ENCODE data around the gene HPCAL4. TPM values are rescaled to one million over a fixed set of nuclear protein-coding genes. Genes with fewer than 3 reads are reported as not detected.

Gene HPCAL4
- total and polyA plus RNA-seq, 2 experiments from 2014 or later: 0.08 to 1.2 TPM

DNA sequence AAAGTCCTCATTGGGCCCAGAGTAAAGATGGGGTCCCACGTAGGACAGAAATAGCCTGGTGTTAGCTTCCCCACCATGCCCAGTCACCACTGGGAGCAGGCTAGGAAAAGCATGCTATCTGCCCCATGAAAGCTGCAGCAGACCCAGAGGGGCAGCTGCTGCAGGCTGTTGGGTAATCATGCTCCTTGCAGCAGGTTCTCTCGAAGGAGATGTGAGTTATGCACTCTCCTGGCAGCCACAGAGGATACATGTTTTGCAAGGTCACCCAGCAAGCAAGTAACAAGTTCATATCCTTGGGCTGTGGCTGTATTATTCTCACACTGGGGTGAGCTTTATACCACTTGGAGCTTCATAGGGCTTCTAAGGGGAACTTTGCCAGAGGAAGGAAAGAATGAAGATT lies 42.7 kb downstream of the HPCAL4 start:
- peaks cover 30% of the 10 kb centered on the region for H3K27me3 ChIP-seq (ENCODE audit: insufficient read depth)
- no peaks in the 10 kb centered on the region for H3K36me3 ChIP-seq (ENCODE audit: insufficient read depth)
- no peak overlapping the region for H3K4me3 ChIP-seq
- no peak overlapping the region for H3K27ac ChIP-seq (ENCODE audit: low read depth)
- peaks cover 17% of the 10 kb centered on the region for H3K4me1 Mint-ChIP-seq
- H3K9me3 Mint-ChIP-seq: no peaks in the 10 kb centered on the region
- H3K27ac Mint-ChIP-seq: no peak overlapping the region
- H2AFZ ChIP-seq: no peak overlapping the region
- H3K4me1 ChIP-seq (ENCODE audit: insufficient read depth): peaks cover 10% of the 10 kb centered on the region
- ATAC-seq (no peak), DNase-seq (ENCODE audit: low spot score) (no peak)
- TF ChIP-seq, protein P1, sequence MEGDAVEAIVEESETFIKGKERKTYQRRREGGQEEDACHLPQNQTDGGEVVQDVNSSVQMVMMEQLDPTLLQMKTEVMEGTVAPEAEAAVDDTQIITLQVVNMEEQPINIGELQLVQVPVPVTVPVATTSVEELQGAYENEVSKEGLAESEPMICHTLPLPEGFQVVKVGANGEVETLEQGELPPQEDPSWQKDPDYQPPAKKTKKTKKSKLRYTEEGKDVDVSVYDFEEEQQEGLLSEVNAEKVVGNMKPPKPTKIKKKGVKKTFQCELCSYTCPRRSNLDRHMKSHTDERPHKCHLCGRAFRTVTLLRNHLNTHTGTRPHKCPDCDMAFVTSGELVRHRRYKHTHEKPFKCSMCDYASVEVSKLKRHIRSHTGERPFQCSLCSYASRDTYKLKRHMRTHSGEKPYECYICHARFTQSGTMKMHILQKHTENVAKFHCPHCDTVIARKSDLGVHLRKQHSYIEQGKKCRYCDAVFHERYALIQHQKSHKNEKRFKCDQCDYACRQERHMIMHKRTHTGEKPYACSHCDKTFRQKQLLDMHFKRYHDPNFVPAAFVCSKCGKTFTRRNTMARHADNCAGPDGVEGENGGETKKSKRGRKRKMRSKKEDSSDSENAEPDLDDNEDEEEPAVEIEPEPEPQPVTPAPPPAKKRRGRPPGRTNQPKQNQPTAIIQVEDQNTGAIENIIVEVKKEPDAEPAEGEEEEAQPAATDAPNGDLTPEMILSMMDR (conservative IDR thresholded peaks at IDR 0.05; ENCODE audit: low read depth in 2 of 2): no peak
- TF ChIP-seq JUNB (IDR thresholded peaks at IDR 0.05; ENCODE audit: unreplicated experiment) (no peak), ZNF331 (CRISPR knock-in tag; IDR thresholded peaks at IDR 0.05; ENCODE audit: low read depth) (no peak)
- peaks cover 16% of the 10 kb centered on the region for H3K27me3 Mint-ChIP-seq (ENCODE audit: insufficient read depth, low read depth, poor library complexity)
- peaks cover 4% of the 10 kb centered on the region; the same call in 1 of the 2 replicates for H3K9me2 ChIP-seq (ENCODE audit: insufficient read depth)
- no peak overlapping the region for H3K4me2 ChIP-seq
- 0 out of 2 replicates have a peak, but pooled peaks cover 5% of the 10 kb centered on the region for H3F3A ChIP-seq (replicated peaks; ENCODE audit: low read depth)
- H4K20me1 ChIP-seq (replicated peaks; ENCODE audit: insufficient read depth): no peaks in the 10 kb centered on the region
- H3K36me3 Mint-ChIP-seq (ENCODE audit: low read depth): no peaks in the 10 kb centered on the region
- no peak overlapping the region for H3K4me3 Mint-ChIP-seq
- H3K79me2 ChIP-seq (replicated peaks; ENCODE audit: insufficient read depth): no peaks in the 10 kb centered on the region

DNA sequence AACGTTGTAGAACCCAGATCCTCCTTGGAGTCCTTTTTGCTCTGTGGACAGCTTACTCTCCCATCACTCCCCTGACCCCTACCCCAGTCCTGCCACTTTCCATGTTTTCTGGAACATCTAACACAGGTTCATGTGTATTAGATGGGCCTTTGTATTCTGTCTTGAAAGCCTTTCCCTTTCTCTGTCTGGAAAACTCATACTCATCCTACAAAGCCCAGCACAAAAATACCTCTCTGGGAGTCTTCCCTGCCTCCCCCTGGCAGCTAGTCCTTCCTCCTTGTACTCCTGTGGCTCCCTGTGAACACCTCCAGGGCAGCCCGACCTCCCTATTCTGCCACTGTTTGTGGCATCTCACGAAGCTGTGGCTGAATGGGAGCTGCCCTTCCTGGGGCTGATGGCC lies 44.0 kb downstream of the HPCAL4 start:
- H3K27me3 ChIP-seq (ENCODE audit: insufficient read depth): peaks cover 30% of the 10 kb centered on the region
- no peaks in the 10 kb centered on the region for H3K79me2 ChIP-seq (replicated peaks; ENCODE audit: insufficient read depth)
- DNase-seq (ENCODE audit: low spot score): no peak
- Mint-ChIP-seq H3K27me3 (ENCODE audit: insufficient read depth, low read depth, poor library complexity) (peaks cover 16% of the 10 kb centered on the region), H3K36me3 (ENCODE audit: low read depth) (no peaks in the 10 kb centered on the region), H3K4me3 (peak overlapping the region; percentile 9; the same call in 1 of the 3 replicates), H3K9me3 (no peaks in the 10 kb centered on the region), H3K27ac (no peak overlapping the region), H3K4me1 (peaks cover 17% of the 10 kb centered on the region)
- H3K4me2 ChIP-seq: peak overlapping the region; percentile 51; the same call in 1 of the 2 replicates
- 0 out of 2 replicates have a peak, but pooled peaks cover 5% of the 10 kb centered on the region for H3F3A ChIP-seq (replicated peaks; ENCODE audit: low read depth)
- no peak overlapping the region for H3K27ac ChIP-seq (ENCODE audit: low read depth)
- no peaks in the 10 kb centered on the region for H4K20me1 ChIP-seq (replicated peaks; ENCODE audit: insufficient read depth)
- H3K4me1 ChIP-seq (ENCODE audit: insufficient read depth): peaks cover 10% of the 10 kb centered on the region
- no peak overlapping the region for H2AFZ ChIP-seq
- no peaks in the 10 kb centered on the region for H3K36me3 ChIP-seq (ENCODE audit: insufficient read depth)
- H3K4me3 ChIP-seq: no peak overlapping the region
- ATAC-seq: no peak
- peaks cover 4% of the 10 kb centered on the region; the same call in 1 of the 2 replicates for H3K9me2 ChIP-seq (ENCODE audit: insufficient read depth)
- TF ChIP-seq, protein P2, sequence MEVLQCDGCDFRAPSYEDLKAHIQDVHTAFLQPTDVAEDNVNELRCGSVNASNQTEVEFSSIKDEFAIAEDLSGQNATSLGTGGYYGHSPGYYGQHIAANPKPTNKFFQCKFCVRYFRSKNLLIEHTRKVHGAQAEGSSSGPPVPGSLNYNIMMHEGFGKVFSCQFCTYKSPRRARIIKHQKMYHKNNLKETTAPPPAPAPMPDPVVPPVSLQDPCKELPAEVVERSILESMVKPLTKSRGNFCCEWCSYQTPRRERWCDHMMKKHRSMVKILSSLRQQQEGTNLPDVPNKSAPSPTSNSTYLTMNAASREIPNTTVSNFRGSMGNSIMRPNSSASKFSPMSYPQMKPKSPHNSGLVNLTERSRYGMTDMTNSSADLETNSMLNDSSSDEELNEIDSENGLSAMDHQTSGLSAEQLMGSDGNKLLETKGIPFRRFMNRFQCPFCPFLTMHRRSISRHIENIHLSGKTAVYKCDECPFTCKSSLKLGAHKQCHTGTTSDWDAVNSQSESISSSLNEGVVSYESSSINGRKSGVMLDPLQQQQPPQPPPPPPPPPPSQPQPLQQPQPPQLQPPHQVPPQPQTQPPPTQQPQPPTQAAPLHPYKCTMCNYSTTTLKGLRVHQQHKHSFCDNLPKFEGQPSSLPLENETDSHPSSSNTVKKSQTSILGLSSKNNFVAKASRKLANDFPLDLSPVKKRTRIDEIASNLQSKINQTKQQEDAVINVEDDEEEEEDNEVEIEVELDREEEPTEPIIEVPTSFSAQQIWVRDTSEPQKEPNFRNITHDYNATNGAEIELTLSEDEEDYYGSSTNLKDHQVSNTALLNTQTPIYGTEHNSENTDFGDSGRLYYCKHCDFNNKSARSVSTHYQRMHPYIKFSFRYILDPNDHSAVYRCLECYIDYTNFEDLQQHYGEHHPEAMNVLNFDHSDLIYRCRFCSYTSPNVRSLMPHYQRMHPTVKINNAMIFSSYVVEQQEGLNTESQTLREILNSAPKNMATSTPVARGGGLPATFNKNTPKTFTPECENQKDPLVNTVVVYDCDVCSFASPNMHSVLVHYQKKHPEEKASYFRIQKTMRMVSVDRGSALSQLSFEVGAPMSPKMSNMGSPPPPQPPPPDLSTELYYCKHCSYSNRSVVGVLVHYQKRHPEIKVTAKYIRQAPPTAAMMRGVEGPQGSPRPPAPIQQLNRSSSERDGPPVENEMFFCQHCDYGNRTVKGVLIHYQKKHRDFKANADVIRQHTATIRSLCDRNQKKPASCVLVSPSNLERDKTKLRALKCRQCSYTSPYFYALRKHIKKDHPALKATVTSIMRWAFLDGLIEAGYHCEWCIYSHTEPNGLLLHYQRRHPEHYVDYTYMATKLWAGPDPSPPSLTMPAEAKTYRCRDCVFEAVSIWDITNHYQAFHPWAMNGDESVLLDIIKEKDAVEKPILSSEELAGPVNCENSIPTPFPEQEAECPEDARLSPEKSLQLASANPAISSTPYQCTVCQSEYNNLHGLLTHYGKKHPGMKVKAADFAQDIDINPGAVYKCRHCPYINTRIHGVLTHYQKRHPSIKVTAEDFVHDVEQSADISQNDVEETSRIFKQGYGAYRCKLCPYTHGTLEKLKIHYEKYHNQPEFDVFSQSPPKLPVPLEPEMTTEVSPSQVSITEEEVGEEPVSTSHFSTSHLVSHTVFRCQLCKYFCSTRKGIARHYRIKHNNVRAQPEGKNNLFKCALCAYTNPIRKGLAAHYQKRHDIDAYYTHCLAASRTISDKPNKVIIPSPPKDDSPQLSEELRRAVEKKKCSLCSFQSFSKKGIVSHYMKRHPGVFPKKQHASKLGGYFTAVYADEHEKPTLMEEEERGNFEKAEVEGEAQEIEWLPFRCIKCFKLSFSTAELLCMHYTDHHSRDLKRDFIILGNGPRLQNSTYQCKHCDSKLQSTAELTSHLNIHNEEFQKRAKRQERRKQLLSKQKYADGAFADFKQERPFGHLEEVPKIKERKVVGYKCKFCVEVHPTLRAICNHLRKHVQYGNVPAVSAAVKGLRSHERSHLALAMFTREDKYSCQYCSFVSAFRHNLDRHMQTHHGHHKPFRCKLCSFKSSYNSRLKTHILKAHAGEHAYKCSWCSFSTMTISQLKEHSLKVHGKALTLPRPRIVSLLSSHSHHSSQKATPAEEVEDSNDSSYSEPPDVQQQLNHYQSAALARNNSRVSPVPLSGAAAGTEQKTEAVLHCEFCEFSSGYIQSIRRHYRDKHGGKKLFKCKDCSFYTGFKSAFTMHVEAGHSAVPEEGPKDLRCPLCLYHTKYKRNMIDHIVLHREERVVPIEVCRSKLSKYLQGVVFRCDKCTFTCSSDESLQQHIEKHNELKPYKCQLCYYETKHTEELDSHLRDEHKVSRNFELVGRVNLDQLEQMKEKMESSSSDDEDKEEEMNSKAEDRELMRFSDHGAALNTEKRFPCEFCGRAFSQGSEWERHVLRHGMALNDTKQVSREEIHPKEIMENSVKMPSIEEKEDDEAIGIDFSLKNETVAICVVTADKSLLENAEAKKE (CRISPR knock-in tag; IDR thresholded peaks at IDR 0.05): no peak
- TF ChIP-seq, protein P3, sequence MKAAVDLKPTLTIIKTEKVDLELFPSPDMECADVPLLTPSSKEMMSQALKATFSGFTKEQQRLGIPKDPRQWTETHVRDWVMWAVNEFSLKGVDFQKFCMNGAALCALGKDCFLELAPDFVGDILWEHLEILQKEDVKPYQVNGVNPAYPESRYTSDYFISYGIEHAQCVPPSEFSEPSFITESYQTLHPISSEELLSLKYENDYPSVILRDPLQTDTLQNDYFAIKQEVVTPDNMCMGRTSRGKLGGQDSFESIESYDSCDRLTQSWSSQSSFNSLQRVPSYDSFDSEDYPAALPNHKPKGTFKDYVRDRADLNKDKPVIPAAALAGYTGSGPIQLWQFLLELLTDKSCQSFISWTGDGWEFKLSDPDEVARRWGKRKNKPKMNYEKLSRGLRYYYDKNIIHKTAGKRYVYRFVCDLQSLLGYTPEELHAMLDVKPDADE (IDR thresholded peaks at IDR 0.05): no peak
- no peak for TF ChIP-seq EZH2 (IDR thresholded peaks at IDR 0.05; ENCODE audit: low read depth, unreplicated experiment)
- TF ChIP-seq CREB1 (CRISPR knock-in tag; IDR thresholded peaks at IDR 0.05; ENCODE audit: low read depth): no peak
- no peak for TF ChIP-seq POLR2AphosphoS5 (IDR thresholded peaks at IDR 0.05; ENCODE audit: low read depth)
- TF ChIP-seq, protein P4, sequence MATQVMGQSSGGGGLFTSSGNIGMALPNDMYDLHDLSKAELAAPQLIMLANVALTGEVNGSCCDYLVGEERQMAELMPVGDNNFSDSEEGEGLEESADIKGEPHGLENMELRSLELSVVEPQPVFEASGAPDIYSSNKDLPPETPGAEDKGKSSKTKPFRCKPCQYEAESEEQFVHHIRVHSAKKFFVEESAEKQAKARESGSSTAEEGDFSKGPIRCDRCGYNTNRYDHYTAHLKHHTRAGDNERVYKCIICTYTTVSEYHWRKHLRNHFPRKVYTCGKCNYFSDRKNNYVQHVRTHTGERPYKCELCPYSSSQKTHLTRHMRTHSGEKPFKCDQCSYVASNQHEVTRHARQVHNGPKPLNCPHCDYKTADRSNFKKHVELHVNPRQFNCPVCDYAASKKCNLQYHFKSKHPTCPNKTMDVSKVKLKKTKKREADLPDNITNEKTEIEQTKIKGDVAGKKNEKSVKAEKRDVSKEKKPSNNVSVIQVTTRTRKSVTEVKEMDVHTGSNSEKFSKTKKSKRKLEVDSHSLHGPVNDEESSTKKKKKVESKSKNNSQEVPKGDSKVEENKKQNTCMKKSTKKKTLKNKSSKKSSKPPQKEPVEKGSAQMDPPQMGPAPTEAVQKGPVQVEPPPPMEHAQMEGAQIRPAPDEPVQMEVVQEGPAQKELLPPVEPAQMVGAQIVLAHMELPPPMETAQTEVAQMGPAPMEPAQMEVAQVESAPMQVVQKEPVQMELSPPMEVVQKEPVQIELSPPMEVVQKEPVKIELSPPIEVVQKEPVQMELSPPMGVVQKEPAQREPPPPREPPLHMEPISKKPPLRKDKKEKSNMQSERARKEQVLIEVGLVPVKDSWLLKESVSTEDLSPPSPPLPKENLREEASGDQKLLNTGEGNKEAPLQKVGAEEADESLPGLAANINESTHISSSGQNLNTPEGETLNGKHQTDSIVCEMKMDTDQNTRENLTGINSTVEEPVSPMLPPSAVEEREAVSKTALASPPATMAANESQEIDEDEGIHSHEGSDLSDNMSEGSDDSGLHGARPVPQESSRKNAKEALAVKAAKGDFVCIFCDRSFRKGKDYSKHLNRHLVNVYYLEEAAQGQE (IDR thresholded peaks at IDR 0.05; ENCODE audit: unreplicated experiment): no peak

Data from GM23338 (cell line).